Suprapubic skin (tissue), 4 donors: ENCODE results near the gene TMEM44.

Source experiments
- CTCF ChIP-seq, 2 donors: fragments of 200-600 bp in 1 of 2; fragments of 450-650 bp in 1 of 2; sonication (generic) in 1 of 2; IDR thresholded peaks; one replicate each; pipeline ENCODE4 v1.5.1; 2016 to 2019; ENCODE audit warnings: antibody characterized with exemption in 2 of 2, mild to moderate bottlenecking in 1 of 2, moderate library complexity in 1 of 2
- EP300 ChIP-seq: sonication (generic); formaldehyde crosslinking; IDR thresholded peaks from one replicate; pipeline ENCODE4 v1.6.1; 2017; ENCODE audit warnings: antibody characterized with exemption
- POLR2A ChIP-seq, 2 donors: fragments of 450-650 bp; IDR thresholded peaks; one replicate each; pipeline ENCODE4 v1.6.1; 2017; ENCODE audit warnings: antibody characterized with exemption in 2 of 2, mild to moderate bottlenecking in 2 of 2, moderate library complexity in 2 of 2
- POLR2AphosphoS5 ChIP-seq, 3 donors: sonication (generic); formaldehyde crosslinking; IDR thresholded peaks; one replicate each; pipeline ENCODE4 v1.6.1; 2017; ENCODE audit warnings: antibody characterized with exemption in 3 of 3

- TF ChIP-seq CTCF (IDR thresholded peaks at IDR 0.05) = no peak
- TF ChIP-seq POLR2A (IDR thresholded peaks at IDR 0.05) = no peak
- no peak for TF ChIP-seq POLR2AphosphoS5 (IDR thresholded peaks at IDR 0.05)
- no peak for TF ChIP-seq EP300
These were observed 26.3 kb downstream of the TMEM44 start for GRCh38 chr3:194606941-194607340.
